ENCODE results near the gene VENTX. TPM values are rescaled to one million over a fixed set of nuclear protein-coding genes. Genes with fewer than 3 reads are reported as not detected.

VENTX gene
- total RNA-seq, 1 experiment from 2014 or later, result 28.0 TPM

DNA sequence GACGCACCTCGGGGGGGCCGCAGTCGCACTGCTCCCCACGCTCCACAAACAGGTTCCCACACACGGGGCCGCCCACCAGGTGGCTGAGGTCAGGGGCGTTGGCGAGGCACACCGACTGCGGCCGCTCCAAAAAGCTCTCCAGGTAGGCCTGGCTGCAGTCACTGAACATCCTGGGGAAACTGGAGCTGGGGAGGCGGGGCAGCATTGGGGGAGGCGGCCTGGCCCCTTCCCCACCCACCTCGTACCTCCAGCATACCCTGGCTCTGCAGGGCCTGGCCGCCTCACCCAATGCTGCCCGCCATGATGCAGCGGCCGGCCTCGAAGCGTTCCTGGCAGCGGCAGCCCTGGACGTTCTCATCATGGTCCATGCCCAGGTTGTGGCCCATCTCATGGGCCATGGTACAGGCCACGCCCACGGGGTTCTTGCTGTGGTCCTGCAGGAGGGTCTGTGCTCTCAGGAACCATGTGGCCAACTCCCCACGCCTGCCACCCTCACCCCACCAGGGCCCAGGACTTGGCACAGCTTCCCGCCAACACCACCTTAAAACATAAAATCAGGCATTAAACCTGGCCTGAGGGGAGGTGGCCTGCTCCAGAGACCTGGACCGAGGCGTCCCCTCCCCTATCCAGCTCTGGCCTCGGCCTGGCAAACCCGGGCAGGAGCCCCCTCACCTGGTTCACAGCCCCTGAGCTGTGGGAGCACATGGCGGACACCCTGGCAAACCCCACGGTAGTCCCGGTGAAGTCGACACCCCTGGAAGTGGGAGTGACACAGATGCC is 34.1 kb downstream of the VENTX start:
- Mint-ChIP-seq H3K36me3 (no peaks in the 10 kb centered on the region), H3K27ac (no peak overlapping the region), H3K4me3 (no peak overlapping the region), H3K4me1 (peaks cover 6% of the 10 kb centered on the region; the same call in 1 of the 2 replicates), H3K27me3 (ENCODE audit: low read depth) (no peaks in the 10 kb centered on the region), H3K9me3 (no peaks in the 10 kb centered on the region)
- POLR2A ChIA-PET, result no interaction called here
- peak; percentile 31 for ATAC-seq
- no peak for DNase-seq (ENCODE audit: low spot score)
- CTCF ChIA-PET, result interaction anchor here (1.1 kb wide), 1 partner anchor 36 kb away, joined by 4 read pairs; no protein-coding TSS in a partner anchor
- TF ChIP-seq SP1 (CRISPR knock-in tag; conservative IDR thresholded peaks at IDR 0.05) (no peak), ZNF263 (CRISPR knock-in tag; IDR thresholded peaks at IDR 0.05; ENCODE audit: low read depth) (no peak), NFYB (CRISPR knock-in tag; conservative IDR thresholded peaks at IDR 0.05; ENCODE audit: low read depth) (no peak), ZNF671 (CRISPR knock-in tag; IDR thresholded peaks at IDR 0.05) (no peak)
- TF ChIP-seq, protein P1, sequence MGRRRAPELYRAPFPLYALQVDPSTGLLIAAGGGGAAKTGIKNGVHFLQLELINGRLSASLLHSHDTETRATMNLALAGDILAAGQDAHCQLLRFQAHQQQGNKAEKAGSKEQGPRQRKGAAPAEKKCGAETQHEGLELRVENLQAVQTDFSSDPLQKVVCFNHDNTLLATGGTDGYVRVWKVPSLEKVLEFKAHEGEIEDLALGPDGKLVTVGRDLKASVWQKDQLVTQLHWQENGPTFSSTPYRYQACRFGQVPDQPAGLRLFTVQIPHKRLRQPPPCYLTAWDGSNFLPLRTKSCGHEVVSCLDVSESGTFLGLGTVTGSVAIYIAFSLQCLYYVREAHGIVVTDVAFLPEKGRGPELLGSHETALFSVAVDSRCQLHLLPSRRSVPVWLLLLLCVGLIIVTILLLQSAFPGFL (CRISPR knock-in tag; IDR thresholded peaks at IDR 0.05; ENCODE audit: borderline replicate concordance), result no peak
- TF ChIP-seq, protein P2, sequence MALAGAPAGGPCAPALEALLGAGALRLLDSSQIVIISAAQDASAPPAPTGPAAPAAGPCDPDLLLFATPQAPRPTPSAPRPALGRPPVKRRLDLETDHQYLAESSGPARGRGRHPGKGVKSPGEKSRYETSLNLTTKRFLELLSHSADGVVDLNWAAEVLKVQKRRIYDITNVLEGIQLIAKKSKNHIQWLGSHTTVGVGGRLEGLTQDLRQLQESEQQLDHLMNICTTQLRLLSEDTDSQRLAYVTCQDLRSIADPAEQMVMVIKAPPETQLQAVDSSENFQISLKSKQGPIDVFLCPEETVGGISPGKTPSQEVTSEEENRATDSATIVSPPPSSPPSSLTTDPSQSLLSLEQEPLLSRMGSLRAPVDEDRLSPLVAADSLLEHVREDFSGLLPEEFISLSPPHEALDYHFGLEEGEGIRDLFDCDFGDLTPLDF (CRISPR knock-in tag; IDR thresholded peaks at IDR 0.05), result no peak
- TF ChIP-seq, protein P3, sequence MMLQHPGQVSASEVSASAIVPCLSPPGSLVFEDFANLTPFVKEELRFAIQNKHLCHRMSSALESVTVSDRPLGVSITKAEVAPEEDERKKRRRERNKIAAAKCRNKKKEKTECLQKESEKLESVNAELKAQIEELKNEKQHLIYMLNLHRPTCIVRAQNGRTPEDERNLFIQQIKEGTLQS (CRISPR knock-in tag; conservative IDR thresholded peaks at IDR 0.05), result no peak

DNA sequence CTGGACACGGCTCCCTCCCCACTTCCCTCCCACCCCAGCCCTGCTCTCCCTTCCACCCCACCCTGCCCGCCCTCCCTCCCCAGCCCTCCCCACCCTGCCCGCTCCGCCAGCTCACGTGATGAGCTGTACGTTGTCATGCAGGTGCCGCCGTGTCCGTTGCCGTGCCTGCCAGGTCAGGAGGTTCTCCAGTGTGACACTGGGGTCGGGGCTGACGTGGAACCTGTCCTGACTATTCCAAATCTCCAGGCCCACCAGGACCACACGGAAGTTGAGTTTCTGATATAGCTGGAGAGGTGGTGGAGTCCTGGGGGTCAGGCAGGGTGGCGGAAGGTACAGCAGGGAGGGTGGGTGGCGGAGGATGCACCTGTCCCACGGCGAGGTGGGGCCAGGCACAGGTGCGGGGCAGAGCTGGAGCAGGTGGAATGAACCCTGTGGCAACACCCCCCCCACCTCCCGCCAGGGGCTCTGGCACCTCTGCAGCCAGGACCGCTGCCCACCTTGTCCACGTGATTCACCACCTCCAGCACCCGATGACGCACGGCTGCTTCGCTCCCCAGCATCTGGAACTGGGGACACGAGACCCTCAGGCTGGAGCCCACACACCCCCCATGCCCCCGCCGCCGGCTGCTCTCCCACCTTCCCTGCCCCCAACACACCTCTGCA is 34.8 kb downstream of the VENTX start:
- Mint-ChIP-seq H3K9me3 (no peaks in the 10 kb centered on the region), H3K27me3 (ENCODE audit: low read depth) (no peaks in the 10 kb centered on the region), H3K4me3 (no peak overlapping the region), H3K27ac (no peak overlapping the region), H3K4me1 (peaks cover 6% of the 10 kb centered on the region; the same call in 1 of the 2 replicates), H3K36me3 (no peaks in the 10 kb centered on the region)
- TF ChIP-seq CREM (CRISPR knock-in tag; IDR thresholded peaks at IDR 0.05) (no peak), FOXP1 (CRISPR knock-in tag; IDR thresholded peaks at IDR 0.05; ENCODE audit: borderline replicate concordance) (no peak), HMGA2 (CRISPR knock-in tag; IDR thresholded peaks at IDR 0.05) (no peak), JAZF1 (CRISPR knock-in tag; IDR thresholded peaks at IDR 0.05) (no peak), SMAD4 (CRISPR knock-in tag; IDR thresholded peaks at IDR 0.05) (no peak), ZMAT4 (CRISPR knock-in tag; IDR thresholded peaks at IDR 0.05) (no peak), IRF2 (CRISPR knock-in tag; IDR thresholded peaks at IDR 0.05; ENCODE audit: borderline replicate concordance, low read depth) (no peak), CBFB (CRISPR knock-in tag; IDR thresholded peaks at IDR 0.05; ENCODE audit: low read depth) (no peak)
- TF ChIP-seq, protein P4, sequence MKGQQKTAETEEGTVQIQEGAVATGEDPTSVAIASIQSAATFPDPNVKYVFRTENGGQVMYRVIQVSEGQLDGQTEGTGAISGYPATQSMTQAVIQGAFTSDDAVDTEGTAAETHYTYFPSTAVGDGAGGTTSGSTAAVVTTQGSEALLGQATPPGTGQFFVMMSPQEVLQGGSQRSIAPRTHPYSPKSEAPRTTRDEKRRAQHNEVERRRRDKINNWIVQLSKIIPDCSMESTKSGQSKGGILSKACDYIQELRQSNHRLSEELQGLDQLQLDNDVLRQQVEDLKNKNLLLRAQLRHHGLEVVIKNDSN (CRISPR knock-in tag; IDR thresholded peaks at IDR 0.05), result no peak
- TF ChIP-seq, protein P5, sequence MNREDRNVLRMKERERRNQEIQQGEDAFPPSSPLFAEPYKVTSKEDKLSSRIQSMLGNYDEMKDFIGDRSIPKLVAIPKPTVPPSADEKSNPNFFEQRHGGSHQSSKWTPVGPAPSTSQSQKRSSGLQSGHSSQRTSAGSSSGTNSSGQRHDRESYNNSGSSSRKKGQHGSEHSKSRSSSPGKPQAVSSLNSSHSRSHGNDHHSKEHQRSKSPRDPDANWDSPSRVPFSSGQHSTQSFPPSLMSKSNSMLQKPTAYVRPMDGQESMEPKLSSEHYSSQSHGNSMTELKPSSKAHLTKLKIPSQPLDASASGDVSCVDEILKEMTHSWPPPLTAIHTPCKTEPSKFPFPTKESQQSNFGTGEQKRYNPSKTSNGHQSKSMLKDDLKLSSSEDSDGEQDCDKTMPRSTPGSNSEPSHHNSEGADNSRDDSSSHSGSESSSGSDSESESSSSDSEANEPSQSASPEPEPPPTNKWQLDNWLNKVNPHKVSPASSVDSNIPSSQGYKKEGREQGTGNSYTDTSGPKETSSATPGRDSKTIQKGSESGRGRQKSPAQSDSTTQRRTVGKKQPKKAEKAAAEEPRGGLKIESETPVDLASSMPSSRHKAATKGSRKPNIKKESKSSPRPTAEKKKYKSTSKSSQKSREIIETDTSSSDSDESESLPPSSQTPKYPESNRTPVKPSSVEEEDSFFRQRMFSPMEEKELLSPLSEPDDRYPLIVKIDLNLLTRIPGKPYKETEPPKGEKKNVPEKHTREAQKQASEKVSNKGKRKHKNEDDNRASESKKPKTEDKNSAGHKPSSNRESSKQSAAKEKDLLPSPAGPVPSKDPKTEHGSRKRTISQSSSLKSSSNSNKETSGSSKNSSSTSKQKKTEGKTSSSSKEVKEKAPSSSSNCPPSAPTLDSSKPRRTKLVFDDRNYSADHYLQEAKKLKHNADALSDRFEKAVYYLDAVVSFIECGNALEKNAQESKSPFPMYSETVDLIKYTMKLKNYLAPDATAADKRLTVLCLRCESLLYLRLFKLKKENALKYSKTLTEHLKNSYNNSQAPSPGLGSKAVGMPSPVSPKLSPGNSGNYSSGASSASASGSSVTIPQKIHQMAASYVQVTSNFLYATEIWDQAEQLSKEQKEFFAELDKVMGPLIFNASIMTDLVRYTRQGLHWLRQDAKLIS (CRISPR knock-in tag; IDR thresholded peaks at IDR 0.05; ENCODE audit: borderline replicate concordance), result no peak
- TF ChIP-seq, protein P6, sequence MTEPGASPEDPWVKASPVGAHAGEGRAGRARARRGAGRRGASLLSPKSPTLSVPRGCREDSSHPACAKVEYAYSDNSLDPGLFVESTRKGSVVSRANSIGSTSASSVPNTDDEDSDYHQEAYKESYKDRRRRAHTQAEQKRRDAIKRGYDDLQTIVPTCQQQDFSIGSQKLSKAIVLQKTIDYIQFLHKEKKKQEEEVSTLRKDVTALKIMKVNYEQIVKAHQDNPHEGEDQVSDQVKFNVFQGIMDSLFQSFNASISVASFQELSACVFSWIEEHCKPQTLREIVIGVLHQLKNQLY (CRISPR knock-in tag; IDR thresholded peaks at IDR 0.05), result no peak
- TF ChIP-seq, protein P7, sequence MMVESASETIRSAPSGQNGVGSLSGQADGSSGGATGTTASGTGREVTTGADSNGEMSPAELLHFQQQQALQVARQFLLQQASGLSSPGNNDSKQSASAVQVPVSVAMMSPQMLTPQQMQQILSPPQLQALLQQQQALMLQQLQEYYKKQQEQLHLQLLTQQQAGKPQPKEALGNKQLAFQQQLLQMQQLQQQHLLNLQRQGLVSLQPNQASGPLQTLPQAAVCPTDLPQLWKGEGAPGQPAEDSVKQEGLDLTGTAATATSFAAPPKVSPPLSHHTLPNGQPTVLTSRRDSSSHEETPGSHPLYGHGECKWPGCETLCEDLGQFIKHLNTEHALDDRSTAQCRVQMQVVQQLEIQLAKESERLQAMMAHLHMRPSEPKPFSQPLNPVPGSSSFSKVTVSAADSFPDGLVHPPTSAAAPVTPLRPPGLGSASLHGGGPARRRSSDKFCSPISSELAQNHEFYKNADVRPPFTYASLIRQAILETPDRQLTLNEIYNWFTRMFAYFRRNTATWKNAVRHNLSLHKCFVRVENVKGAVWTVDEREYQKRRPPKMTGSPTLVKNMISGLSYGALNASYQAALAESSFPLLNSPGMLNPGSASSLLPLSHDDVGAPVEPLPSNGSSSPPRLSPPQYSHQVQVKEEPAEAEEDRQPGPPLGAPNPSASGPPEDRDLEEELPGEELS (CRISPR knock-in tag; IDR thresholded peaks at IDR 0.05), result no peak
- ChIA-PET POLR2A (no interaction called here), CTCF (no interaction called here)
- DNase-seq (ENCODE audit: low spot score) (no peak), ATAC-seq (no peak)
